ENCODE measurements around the gene PRUNE2.

DNA sequence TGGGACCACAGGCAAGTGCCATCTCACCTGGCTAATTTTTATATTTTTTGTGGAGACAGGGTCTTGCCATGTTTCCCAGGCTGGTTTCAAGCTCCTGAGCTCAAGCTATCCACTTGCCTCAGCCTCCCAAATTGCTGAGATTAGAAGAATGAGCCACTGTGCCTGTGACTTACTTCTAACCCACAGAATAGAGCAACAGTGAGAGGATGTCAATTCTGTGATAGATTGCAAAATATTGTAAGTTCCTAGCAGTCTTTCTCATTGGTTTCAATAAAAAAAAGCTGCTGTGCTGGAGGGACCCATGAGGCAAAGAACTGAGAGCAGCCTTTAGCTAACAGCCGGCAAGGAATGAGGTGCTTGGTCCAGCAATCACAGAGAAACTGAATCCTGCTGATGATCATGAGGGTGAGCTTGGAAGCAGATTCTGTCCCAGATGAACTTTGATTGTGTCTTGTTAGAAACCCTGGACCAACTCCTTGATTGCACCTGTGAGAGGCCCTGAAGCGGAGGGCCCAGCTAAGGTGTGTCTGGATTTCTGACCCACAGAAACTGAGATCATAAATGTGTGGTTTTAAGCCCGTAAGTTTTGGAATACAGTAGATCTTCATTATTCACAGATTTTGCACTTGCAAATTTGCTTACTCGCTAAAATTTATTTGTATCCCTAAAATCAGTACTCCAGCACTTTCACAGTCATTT lies 297.2 kb downstream of the PRUNE2 start:
- TF ChIP-seq EP300 (IDR thresholded peaks at IDR 0.05) (no peak), POLR2AphosphoS5 (IDR thresholded peaks at IDR 0.05) (no peak)
- TF ChIP-seq, protein P1, sequence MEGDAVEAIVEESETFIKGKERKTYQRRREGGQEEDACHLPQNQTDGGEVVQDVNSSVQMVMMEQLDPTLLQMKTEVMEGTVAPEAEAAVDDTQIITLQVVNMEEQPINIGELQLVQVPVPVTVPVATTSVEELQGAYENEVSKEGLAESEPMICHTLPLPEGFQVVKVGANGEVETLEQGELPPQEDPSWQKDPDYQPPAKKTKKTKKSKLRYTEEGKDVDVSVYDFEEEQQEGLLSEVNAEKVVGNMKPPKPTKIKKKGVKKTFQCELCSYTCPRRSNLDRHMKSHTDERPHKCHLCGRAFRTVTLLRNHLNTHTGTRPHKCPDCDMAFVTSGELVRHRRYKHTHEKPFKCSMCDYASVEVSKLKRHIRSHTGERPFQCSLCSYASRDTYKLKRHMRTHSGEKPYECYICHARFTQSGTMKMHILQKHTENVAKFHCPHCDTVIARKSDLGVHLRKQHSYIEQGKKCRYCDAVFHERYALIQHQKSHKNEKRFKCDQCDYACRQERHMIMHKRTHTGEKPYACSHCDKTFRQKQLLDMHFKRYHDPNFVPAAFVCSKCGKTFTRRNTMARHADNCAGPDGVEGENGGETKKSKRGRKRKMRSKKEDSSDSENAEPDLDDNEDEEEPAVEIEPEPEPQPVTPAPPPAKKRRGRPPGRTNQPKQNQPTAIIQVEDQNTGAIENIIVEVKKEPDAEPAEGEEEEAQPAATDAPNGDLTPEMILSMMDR (IDR thresholded peaks at IDR 0.05), result no peak
